Psoas muscle (tissue), 8 donors: Measurements from ENCODE around the gene DZANK1. TPM values are rescaled to one million over a fixed set of nuclear protein-coding genes. Genes with fewer than 3 reads are reported as not detected.
"Not testable (repeated sequence)": the region's sequence is repeated elsewhere in the genome, so short reads cannot be mapped to it uniquely, and the experiment has no call there.

Experiments used
- ATAC-seq, 4 donors: fragments of 200-7000 bp; cut with Tn5 transposase; one replicate each; pipeline ENCODE4 v1.9.1; 2020; ENCODE audit warnings: moderate library complexity in 3 of 4, mild to moderate bottlenecking in 2 of 4
- DNase-seq, 2 donors: peaks; one replicate each; pipeline ENCODE4 v3.0.0-alpha.2; 2020
- H3K27ac ChIP-seq: fragments of 200-600 bp; one replicate; pipeline ENCODE4 v1.8.0; 2022
- H3K27me3 ChIP-seq, 3 donors: fragments of 200-600 bp in 1 of 3; one replicate each; pipeline versions ENCODE4 v1.6.1 to v1.8.0; 2013 to 2022; ENCODE audit warnings: low read length in 2 of 3, mild to moderate bottlenecking in 2 of 3, moderate library complexity in 1 of 3; ENCODE audit not compliant: insufficient read depth in 3 of 3
- H3K36me3 ChIP-seq, 2 donors: fragments of 200-600 bp in 1 of 2; one replicate each; pipeline versions ENCODE4 v1.6.1 to v1.8.0; 2013 to 2022; ENCODE audit warnings: low read depth in 1 of 2, mild to moderate bottlenecking in 1 of 2, moderate library complexity in 1 of 2; ENCODE audit not compliant: insufficient read depth in 1 of 2
- H3K4me1 ChIP-seq: fragments of 200-600 bp; one replicate; pipeline ENCODE4 v1.8.0; 2022
- H3K4me3 ChIP-seq: fragments of 200-600 bp; one replicate; pipeline ENCODE4 v1.8.0; 2022; ENCODE audit warnings: mild to moderate bottlenecking
- H3K9me3 ChIP-seq: fragments of 200-600 bp; one replicate; pipeline ENCODE4 v1.8.0; 2022
- WGBS, 3 donors: extraction: QIAGEN DNeasy Blood & Tissue Kit; methylation state at CpG; one replicate each; pipeline versions ENCODE4 v1.1.6 to v1.1.7; 2013; 5-methylcytosine and 5-hydroxymethylcytosine counted together
- intact Hi-C, 2 donors: fragments of 100-400 bp; cut with DNase I; formaldehyde crosslinking; loops; one replicate each; pipeline versions ENCODE4 v1.11.0 to v1.14.2; 2022
- polyA plus RNA-seq, 3 donors: library from polyadenylated mRNA; stranded (reverse); fragments of 200-250 nt; gene quantifications; one replicate each; pipeline ENCODE4 v1.2.3, GENCODE V29; 2013
- total RNA-seq, 4 donors: library from RNA; stranded (reverse); fragmentation: NEBNext Ultra II Directional in 2 of 4; extraction: Animal tissue kit (Norgen Biotek cat#: 25700) in 2 of 4; gene quantifications; one replicate each; pipeline versions ENCODE4 v1.2.1 to v1.2.4, GENCODE V29; 2021 to 2023
- TF ChIP-seq, protein P1 (sequence below): fragments of 200-600 bp; IDR thresholded peaks from one replicate; pipeline ENCODE4 v1.8.0; 2022; ENCODE audit warnings: antibody characterized with exemption
- donor health status: healthy with polysubstance abuse.
- donor health status: DM: no; HTN: no; CAD: no; lungs with moderate emphysema.
- donor health status: Bipolar disorder and iron deficiency.
- donor health status: healthy.
- donor health status: DM: yes; HTN: yes; CAD: no.
- donor health status: DM: no; HTN: no; CAD: no.
- donor health status: DM: no; HTN: no; CAD: no.
- donor health status: DM: yes; HTN: yes; CAD: no.

DZANK1 gene
- total and polyA plus RNA-seq, 7 donors = 0.25 to 0.96 (median 0.47) TPM

- Histone ChIP-seq H3K27ac (no peak overlapping the region), H3K4me1 (no peaks in the 10 kb centered on the region), H3K9me3 (no peaks in the 10 kb centered on the region), H3K36me3 (peaks cover 0 to 2% of the 10 kb centered on the region in 2 donors), H3K27me3 (no peaks in the 10 kb centered on the region), H3K4me3 (no peak overlapping the region)
- no peak for ATAC-seq
- intact Hi-C loops = no loop called here
- TF ChIP-seq, protein P1, sequence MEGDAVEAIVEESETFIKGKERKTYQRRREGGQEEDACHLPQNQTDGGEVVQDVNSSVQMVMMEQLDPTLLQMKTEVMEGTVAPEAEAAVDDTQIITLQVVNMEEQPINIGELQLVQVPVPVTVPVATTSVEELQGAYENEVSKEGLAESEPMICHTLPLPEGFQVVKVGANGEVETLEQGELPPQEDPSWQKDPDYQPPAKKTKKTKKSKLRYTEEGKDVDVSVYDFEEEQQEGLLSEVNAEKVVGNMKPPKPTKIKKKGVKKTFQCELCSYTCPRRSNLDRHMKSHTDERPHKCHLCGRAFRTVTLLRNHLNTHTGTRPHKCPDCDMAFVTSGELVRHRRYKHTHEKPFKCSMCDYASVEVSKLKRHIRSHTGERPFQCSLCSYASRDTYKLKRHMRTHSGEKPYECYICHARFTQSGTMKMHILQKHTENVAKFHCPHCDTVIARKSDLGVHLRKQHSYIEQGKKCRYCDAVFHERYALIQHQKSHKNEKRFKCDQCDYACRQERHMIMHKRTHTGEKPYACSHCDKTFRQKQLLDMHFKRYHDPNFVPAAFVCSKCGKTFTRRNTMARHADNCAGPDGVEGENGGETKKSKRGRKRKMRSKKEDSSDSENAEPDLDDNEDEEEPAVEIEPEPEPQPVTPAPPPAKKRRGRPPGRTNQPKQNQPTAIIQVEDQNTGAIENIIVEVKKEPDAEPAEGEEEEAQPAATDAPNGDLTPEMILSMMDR = no peak
- no peak for DNase-seq
These were observed 63.6 kb downstream of the DZANK1 start for GRCh38 chr20:18403269-18403668.

GRCh38 chr20:18401305-18401704 lies 65.5 kb downstream of the DZANK1 start:
- DNase-seq = no peak
- no peaks in the 10 kb centered on the region for H3K9me3 ChIP-seq
- peaks cover 0 to 2% of the 10 kb centered on the region in 2 donors for H3K36me3 ChIP-seq
- 96 to 100% (median 96%) methylated on average over 3 of the region's 3 CpGs for WGBS, 3 donors
- TF ChIP-seq, protein P1 = no peak
- no peak overlapping the region for H3K4me3 ChIP-seq
- no peak for ATAC-seq
- peaks cover 6% of the 10 kb centered on the region for H3K4me1 ChIP-seq
- H3K27ac ChIP-seq = no peak overlapping the region
- H3K27me3 ChIP-seq = no peaks in the 10 kb centered on the region
- intact Hi-C loops = no loop called here

DNA sequence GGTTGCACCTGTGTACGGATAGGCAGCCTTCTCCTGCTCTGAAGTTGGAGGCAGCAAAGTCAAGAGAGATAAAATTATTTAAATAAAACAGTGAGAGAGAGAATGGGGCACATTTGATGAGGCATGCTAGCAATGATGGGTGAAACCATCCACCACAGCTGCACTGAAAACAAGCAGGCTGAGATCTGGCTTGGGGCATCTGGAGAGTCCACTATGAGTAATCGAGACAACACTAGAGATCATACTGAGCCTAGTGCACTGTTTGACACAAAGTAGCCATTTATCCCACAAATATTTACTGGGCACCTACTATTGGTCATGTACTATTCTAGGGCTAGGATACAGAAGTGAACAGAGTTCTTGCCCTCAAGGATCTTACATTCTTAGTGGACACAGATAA lies 66.4 kb downstream of the DZANK1 start:
- peaks cover 6% of the 10 kb centered on the region for H3K4me1 ChIP-seq
- no peaks in the 10 kb centered on the region for H3K27me3 ChIP-seq
- H3K36me3 ChIP-seq = peaks cover 0 to 1% of the 10 kb centered on the region in 2 donors
- intact Hi-C loops = no loop called here
- H3K4me3 ChIP-seq = no peak overlapping the region
- 94 to 100% (median 95%) methylated on average over 2 of the region's 2 CpGs for WGBS, 3 donors
- no peaks in the 10 kb centered on the region for H3K9me3 ChIP-seq
- no peak for ATAC-seq
- no peak overlapping the region for H3K27ac ChIP-seq
- TF ChIP-seq, protein P1 = no peak
- no peak for DNase-seq

DNA sequence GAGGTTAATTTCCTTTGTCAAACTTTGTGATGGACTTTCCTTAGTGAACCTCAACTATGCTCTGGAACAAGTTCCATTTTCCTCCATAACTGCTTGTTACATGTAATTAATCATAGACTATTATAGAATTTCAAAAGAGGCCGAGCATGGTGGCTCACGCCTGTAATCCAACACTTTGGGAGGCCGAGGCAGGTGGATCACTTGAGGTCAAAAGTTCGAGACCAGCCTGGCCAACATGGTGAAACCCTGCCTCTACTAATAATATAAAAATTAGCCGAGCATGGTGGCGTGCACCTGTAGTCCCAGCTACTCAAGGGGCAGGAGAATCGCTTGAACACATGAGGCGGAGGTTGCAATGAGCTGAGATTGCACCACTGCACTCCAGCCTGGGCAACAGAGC lies 68.1 kb downstream of the DZANK1 start:
- intact Hi-C loops, H3K27ac ChIP-seq, ATAC-seq, DNase-seq, H3K4me3 ChIP-seq, H3K9me3 ChIP-seq, H3K27me3 ChIP-seq, H3K36me3 ChIP-seq, H3K4me1 ChIP-seq: not testable (repeated sequence)
- WGBS, 3 donors = 70 to 80% (median 79%) methylated on average over 8 of the region's 8 CpGs

DNA sequence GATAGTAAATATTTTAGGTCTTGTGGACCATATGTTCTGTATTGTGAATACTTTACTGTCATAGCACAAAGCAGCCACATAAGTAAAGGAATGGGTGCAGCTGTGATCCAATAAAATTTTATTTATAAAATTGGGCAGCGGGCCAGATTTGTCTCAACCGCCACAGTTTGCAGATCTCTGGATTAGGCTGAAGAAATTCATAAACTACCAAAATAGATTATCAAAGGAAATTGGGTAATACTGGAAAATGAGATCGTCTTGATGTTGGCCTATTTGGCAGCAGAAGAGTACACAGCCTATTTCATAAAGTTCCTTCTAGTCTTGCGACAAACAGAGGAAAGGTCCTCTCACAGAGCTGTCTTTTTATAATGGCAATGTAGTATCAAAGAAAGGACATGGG lies 69.8 kb downstream of the DZANK1 start:
- no peaks in the 10 kb centered on the region for H3K27me3 ChIP-seq
- H3K4me3 ChIP-seq = no peak overlapping the region
- ATAC-seq (peak in 1 of 4 donors; percentile 49), DNase-seq (no peak)
- no peaks in the 10 kb centered on the region for H3K36me3 ChIP-seq
- TF ChIP-seq, protein P1 = no peak
- 46 to 58% (median 48%) methylated on average over 4 of the region's 4 CpGs for WGBS, 3 donors
- intact Hi-C loops = no loop called here
- peaks cover 6% of the 10 kb centered on the region for H3K4me1 ChIP-seq
- no peaks in the 10 kb centered on the region for H3K9me3 ChIP-seq
- H3K27ac ChIP-seq = no peak overlapping the region
